HG03175 (cell line): ENCODE data around the gene NOSTRIN.
"Not testable (repeated sequence)": the region's sequence is repeated elsewhere in the genome, so short reads cannot be mapped to it uniquely, and the experiment has no call there.

Source experiments
- ATAC-seq: cut with Tn5 transposase; IDR thresholded peaks from one replicate; pipeline ENCODE4 v1.9.1; 2021; ENCODE audit warnings: mild to moderate bottlenecking, moderate library complexity; ENCODE audit not compliant: unreplicated experiment

Gene NOSTRIN

DNA sequence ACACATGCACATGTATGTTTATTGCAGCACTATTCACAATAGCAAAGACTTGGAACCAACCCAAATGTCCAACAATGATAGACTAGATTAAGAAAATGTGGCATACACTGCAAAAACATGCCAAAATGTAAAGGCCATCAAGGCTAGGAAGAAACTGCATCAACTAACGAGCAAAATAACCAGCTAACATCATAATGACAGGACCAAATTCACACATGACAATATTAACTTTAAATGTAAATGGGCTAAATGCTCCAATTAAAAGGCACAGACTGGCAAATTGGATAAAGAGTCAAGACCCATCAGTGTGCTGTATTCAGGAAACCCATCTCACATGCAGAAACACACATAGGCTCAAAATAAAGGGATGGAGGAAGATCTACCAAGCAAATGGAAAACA is 64.7 kb downstream of the NOSTRIN start:
- not testable (repeated sequence) for ATAC-seq

- ATAC-seq, result not testable (repeated sequence)
These were observed 67.9 kb downstream of the NOSTRIN start for GRCh38 chr2:168870369-168870768.

- ATAC-seq, result not testable (repeated sequence)
These were observed 68.4 kb downstream of the NOSTRIN start for GRCh38 chr2:168870824-168871223.

DNA sequence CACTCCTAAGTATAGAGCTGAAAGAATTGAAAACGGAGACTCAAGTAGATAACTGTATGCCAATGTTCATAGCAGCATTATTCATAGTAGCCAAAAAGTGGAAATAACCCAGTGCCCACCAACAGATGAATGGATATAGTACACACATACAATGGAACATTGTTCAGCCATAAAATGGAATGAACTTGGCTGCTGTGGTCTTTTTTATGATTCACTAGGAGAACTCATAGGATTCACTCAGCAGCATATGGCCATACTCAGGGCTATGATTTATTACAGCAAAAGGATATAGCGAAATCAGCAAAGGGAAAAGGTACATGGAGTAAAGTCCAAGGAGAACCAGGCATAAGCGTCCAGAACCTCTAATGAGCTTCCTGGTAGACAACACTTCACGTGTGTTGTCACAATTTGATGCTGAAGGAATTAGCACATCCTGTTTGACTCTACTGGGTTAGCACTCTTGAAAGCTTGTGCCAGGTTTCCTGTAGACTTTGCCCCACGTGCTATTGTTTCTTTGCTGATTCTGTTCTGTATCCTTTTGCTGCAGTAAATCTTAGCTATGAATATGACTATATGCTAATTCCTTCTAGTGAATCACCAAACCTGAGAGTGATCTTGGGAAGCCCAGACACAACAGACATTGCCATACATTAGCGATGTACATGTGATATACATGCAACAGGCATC is 72.1 kb downstream of the NOSTRIN start:
- ATAC-seq, result no peak

GRCh38 chr2:168882163-168882562 is 79.7 kb downstream of the NOSTRIN start:
- not testable (repeated sequence) for ATAC-seq

GRCh38 chr2:168884975-168885374 is 82.5 kb downstream of the NOSTRIN start:
- ATAC-seq, result no peak

GRCh38 chr2:168889635-168890005 is 87.2 kb downstream of the NOSTRIN start:
- ATAC-seq, result no peak

GRCh38 chr2:168890006-168890782 is 87.8 kb downstream of the NOSTRIN start, which contains the start of gene SPC25:
TSS of gene SPC25 (minus strand) at chr2:168890430. CDS start at chr2:168889519, 911 bp downstream.
- ATAC-seq, result peak; percentile 100

DNA sequence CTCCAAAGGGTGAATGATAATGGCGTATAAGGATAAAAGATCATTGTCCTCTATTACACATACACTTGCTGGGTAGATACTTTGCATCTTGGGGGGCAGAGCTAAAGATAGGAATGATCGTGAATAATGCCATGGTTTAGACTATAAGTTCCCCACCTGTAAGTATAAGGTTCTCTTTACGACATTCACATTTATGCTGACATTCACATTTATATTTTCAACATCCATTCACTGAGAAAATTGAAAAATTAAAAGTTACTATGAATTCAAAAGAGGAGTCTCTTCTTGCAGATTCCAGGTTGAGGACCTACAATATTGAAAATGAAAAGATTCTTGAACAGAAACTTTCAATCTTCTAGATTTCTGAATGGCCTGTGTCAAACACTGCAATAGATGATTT is 89.9 kb downstream of the NOSTRIN start:
- ATAC-seq, result no peak

DNA sequence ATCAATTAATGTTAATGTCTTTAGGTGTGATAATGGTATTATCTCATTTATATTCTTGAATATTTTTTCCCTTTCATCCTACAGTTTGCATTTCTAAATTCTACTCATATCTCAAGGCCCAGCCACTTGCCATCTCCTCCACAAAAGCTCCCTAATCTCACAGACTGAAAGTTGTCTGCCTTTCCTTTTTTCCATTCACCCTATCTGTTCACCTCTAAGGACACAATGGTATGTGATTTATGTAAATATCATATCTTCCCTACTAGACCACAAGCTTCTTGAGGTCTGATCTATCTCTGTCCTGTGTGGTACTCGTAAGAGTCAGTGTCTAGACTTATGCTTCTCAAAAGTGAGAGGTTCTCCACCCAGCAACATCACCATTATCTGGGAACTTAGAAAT is 91.7 kb downstream of the NOSTRIN start:
- ATAC-seq, result no peak

DNA sequence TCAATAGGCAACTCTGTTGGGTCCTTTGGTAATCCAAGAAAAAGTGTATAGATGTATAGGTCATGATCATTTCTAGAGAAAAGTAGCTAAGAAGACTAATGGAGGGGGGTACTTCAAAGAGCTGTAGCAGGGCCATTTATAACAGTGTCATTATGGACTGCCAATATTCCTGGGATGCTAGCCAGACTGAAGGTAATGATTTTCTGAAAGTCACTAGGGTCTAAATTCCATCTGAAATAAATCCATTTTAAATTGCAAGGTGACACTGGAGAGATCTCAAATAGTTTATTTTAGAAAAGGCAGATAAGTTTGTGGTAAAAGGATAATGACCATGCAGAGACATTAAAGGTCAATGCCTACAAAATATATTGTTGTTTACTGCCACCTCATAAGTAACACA is 92.3 kb downstream of the NOSTRIN start:
- ATAC-seq, result no peak

GRCh38 chr2:168895771-168896170 is 93.3 kb downstream of the NOSTRIN start:
- no peak for ATAC-seq

- ATAC-seq, result no peak
These were observed 94.3 kb downstream of the NOSTRIN start for GRCh38 chr2:168896783-168897182.

- no peak for ATAC-seq
These were observed 95.0 kb downstream of the NOSTRIN start for GRCh38 chr2:168897449-168897848.

- ATAC-seq, result no peak
These were observed 98.6 kb downstream of the NOSTRIN start, which contains the start of gene G6PC2 for GRCh38 chr2:168901003-168901402. TSS of gene G6PC2 (plus strand) at chr2:168901291. CDS start at chr2:168901332, 41 bp downstream.

GRCh38 chr2:168903888-168904287 is 101.5 kb downstream of the NOSTRIN start:
- ATAC-seq, result no peak

GRCh38 chr2:168904358-168904757 is 101.9 kb downstream of the NOSTRIN start:
- no peak for ATAC-seq

- ATAC-seq, result no peak
These were observed 105.7 kb downstream of the NOSTRIN start for GRCh38 chr2:168907940-168908662.

DNA sequence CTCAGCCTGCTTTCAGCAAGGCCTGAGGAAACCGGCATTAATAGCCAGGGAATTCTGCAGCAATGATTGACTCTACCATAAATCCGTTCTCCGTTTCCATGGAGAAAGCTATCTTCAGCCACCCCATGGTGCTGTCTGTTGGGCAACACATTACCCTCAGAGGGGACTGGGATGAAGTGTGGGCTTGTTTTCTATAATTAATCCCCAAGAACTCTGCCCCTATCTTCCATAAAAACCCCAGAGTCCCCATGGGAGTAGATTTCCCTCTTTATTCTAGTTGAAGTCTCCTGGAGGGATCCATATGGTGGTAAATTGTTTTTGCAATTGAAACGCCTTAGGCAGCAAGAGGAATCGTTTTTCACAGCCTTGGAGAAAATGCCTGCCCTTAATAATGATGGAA is 107.9 kb downstream of the NOSTRIN start:
- no peak for ATAC-seq

DNA sequence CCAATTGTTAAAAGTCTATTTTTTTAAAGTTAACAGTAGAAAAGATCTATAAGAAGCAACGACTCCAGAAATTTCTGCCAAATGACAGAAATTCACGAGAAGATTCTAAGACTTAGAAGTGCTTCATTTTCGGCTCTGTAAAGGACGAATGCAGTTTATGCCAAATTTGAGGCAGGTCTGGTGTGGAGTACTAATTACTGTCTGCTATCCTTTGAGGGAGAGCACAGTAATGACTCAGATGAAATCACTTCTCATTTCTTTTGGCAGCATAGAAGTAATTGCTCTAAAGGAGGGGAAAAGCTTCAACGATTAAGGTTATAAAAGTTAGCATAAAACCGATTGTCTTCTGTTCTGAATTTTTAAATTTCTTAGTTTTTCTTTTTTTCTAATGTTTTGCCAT is 110.0 kb downstream of the NOSTRIN start:
- no peak for ATAC-seq

DNA sequence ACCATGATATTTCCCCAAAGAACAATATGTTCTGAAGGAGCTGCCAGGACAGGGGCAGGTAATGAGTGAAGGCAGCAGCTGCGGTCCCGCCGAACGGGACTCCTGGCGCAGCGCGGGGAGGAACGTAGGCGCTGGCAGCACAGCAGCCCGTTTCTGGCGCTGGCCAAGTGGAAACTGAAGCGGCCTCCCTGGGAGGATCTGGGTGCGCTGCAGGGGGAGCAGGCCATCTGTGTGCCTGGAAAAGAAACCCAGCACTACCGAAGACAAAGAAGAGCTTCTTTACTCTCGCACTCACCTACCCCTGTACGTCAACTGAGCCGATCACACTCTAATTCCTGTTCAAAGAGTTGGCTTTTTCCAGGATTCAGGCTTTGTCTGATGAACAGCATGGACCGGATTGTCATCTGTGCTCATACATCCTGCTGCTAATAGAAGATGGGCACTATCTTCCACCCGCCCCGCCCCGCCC is 110.5 kb downstream of the NOSTRIN start:
- no peak for ATAC-seq
